Measurements from ENCODE around the gene SMG7. TPM values are rescaled to one million over a fixed set of nuclear protein-coding genes. Genes with fewer than 3 reads are reported as not detected.

SMG7 gene
- total and polyA plus RNA-seq, 2 donors (not counting 3 experiments of a cell fraction or from before 2014, with no cell fraction given): 25.4 to 47.1 TPM

- DNase-seq (ENCODE audit: low read depth, low spot score): no peak
- no peak overlapping the region for H3K9ac ChIP-seq (replicated peaks; ENCODE audit: extremely low read depth, insufficient read depth, low read length)
- no peaks in the 10 kb centered on the region for H3K79me2 ChIP-seq (ENCODE audit: control insufficient read depth, insufficient read depth, low read length)
- POLR2A ChIA-PET: no interaction called here
- TF ChIP-seq MYC (IDR thresholded peaks at IDR 0.05; ENCODE audit: low read depth, low read length): no peak
- no peak for TF ChIP-seq CTCF (IDR thresholded peaks at IDR 0.05; ENCODE audit: extremely low read depth in 1 of 2, insufficient read depth in 1 of 2, low read depth in 1 of 2, low read length in 2 of 2)
- no peak for TF ChIP-seq POLR2A (IDR thresholded peaks at IDR 0.05; ENCODE audit: low read depth, low read length)
- no peak for TF ChIP-seq FOS (IDR thresholded peaks at IDR 0.05; ENCODE audit: borderline replicate concordance, insufficient read depth, low read length)
- TF ChIP-seq POLR2AphosphoS5 (IDR thresholded peaks at IDR 0.05; ENCODE audit: insufficient read depth, low read depth, low read length): no peak
- TF ChIP-seq GATA2 (IDR thresholded peaks at IDR 0.05; ENCODE audit: insufficient read depth, insufficient read length, low read depth, low read length): no peak
- no peak for TF ChIP-seq JUN (IDR thresholded peaks at IDR 0.05; ENCODE audit: borderline replicate concordance, insufficient read depth, insufficient read length, low read depth)
- TF ChIP-seq EZH2 (IDR thresholded peaks at IDR 0.05; ENCODE audit: borderline replicate concordance, low read depth, low read length, severe bottlenecking): no peak
- no peak for TF ChIP-seq MAX (IDR thresholded peaks at IDR 0.05; ENCODE audit: insufficient read depth, insufficient read length)
- CTCF ChIA-PET: interaction anchor here (1.2 kb wide), 1 partner anchor 227 kb away, joined by 3 read pairs; no protein-coding TSS in a partner anchor
- dilution Hi-C loops (cut with MboI; ENCODE audit: extremely low pct_ligation_motif_present, low sequenced_read_pairs): no loop called here
- H3K9me1 ChIP-seq (replicated peaks; ENCODE audit: control insufficient read depth, extremely low read depth, insufficient read depth, low read length): no peaks in the 10 kb centered on the region
- H3K27me3 ChIP-seq (ENCODE audit: control insufficient read depth in 2 of 2, insufficient read depth in 2 of 2, low read length in 2 of 2): peaks cover 4 to 5% of the 10 kb centered on the region in 2 experiments
- H2AFZ ChIP-seq (ENCODE audit: low read depth, low read length): no peak overlapping the region
- no TSS peak for BruUV-seq (replicated peaks)
- H3K27ac ChIP-seq (ENCODE audit: insufficient read depth, low read depth, low read length): no peak overlapping the region
- H3K9me3 ChIP-seq (replicated peaks; ENCODE audit: control insufficient read depth, insufficient read depth, low read length): no peaks in the 10 kb centered on the region
- no peak overlapping the region for H3K4me3 ChIP-seq (replicated peaks in 1 of 3; ENCODE audit: insufficient read depth in 1 of 3, low read depth in 1 of 3, low read length in 3 of 3)
- intact Hi-C loops (cut with micrococcal nuclease): no loop called here
- H4K20me1 ChIP-seq (replicated peaks; ENCODE audit: control insufficient read depth, extremely low read depth, insufficient read depth, low read length): no peaks in the 10 kb centered on the region
- no peaks in the 10 kb centered on the region for H3K36me3 ChIP-seq (ENCODE audit: control insufficient read depth in 2 of 2, extremely low read depth in 1 of 2, insufficient read depth in 2 of 2, low read length in 2 of 2)
- no peak overlapping the region for H3K4me2 ChIP-seq (ENCODE audit: insufficient read depth, low read length)
- no peak for FAIRE-seq
- no peaks in the 10 kb centered on the region for H3K4me1 ChIP-seq (ENCODE audit: control insufficient read depth, extremely low read depth, insufficient read depth, low read length)
Measured at GRCh38 chr1:183454377-183454776, 17.9 kb upstream of the SMG7 start.
